ENCODE measurements around the gene FCER1G.

Gene FCER1G

DNA sequence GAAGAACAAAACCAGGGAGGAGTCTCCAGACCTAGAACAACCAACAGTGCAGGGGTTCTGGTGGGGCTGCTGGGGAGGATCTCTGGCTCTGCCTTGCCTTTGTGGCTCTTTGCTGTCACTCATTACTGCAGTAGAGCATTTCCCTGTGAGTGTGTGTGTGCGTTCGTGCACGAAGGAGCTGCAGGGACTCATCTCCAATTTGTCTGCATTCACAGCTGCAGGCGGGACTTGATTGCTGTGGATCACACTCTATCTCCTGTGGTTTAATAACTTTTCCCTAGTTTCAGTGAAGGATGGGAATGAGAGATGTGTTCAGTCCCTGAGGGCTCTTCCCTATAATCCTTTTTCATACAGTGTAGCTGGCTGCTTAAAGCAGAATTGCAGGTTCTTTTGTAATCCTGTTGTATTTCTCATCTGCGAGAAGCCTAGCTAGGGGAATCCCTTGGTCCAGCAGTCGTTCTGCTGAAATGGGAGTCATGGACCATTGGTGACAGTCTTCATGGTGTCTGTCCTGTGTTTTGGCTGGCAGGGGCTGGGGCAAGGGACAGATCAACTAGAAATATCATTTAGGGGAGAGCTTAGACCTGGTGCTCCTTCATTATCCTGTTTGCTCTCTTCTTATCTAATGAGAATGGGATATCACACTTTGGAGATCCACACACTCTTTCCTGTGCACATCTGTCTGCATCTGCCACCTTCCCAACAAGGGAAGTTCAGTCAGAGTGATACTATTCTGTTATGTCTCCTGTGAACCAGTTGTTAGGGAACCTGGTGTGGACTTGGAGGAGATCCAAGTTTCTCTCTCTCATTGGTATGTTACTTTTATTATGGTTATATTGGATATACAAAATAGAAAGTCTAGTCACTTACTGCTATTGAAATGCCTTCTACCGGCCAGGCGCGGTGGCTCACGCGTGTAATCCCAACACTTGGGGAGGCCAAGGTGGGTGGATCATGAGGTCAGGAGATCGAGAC is 46.5 kb downstream of the FCER1G start:
- DNase-seq (ENCODE audit: low read depth in 4 of 4, low spot score in 1 of 4), result no peak

- no peak for DNase-seq (ENCODE audit: low read depth in 4 of 4, low spot score in 1 of 4)
Observed at GRCh38 chr1:161265305-161265704, 50.2 kb downstream of the FCER1G start.

- no peak for DNase-seq (ENCODE audit: low read depth in 4 of 4, low spot score in 1 of 4)
Observed at GRCh38 chr1:161266202-161266601, 51.1 kb downstream of the FCER1G start.

DNA sequence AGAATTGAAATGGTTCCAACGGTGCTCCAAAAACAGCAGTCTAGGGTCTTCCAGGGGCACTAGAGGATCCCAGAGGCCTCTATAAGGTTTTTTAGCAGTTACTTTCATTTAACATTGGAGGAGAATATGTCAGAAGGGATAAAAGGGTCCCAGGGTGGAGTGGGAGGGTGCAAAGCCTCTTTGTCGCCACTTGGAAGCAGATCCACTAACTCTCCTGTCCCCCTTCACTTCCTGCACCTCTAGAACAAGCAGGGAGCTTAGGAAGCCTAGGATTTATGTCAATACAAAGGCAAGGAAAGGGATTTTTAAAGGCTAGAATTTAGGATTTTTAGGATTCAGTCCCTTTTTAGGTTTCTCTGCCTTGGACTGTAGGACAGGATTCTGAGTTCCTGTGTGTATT is 51.7 kb downstream of the FCER1G start:
- no peak for DNase-seq (ENCODE audit: low read depth in 4 of 4, low spot score in 1 of 4)

GRCh38 chr1:161267321-161267720 is 52.2 kb downstream of the FCER1G start:
- no peak for DNase-seq (ENCODE audit: low read depth in 4 of 4, low spot score in 1 of 4)

Data from stimulated activated CD4-positive, alpha-beta T cell treated with anti-CD3 and anti-CD28 coated beads, Interleukin-1b, Interleukin-23, amount 100 ng/mL, for 24 hours (primary cell).